Hematopoietic multipotent progenitor cell treated with erythropoietin and hydrocortisone succinate and interleukin-3 and kit ligand, for 17 days (in vitro differentiated cells): ENCODE results near the gene SMG7.

Experiments used
- DNase-seq: peaks from one replicate; pipeline ENCODE4 v3.0.0-alpha.2; 2015; ENCODE audit warnings: low spot score

Gene SMG7

DNA sequence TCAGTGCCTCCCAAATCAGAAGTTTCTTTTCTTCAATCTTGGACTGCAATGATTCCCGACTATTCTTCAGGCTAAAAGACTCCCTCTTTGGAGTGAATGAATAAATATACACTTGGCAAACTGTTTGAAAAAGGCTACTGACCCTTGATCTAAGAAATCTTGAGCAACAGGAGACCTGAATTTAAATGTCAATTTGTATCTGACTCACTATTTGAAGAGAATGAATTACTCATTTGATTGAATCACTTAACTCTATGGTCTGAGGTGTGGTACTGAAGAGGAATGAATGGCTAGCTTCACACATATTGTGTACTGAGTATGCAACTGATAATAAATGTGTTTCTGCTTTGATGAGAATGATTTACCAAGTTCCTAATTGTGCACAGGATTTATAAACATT lies 4.6 kb upstream of the SMG7 start:
- no peak for DNase-seq

DNA sequence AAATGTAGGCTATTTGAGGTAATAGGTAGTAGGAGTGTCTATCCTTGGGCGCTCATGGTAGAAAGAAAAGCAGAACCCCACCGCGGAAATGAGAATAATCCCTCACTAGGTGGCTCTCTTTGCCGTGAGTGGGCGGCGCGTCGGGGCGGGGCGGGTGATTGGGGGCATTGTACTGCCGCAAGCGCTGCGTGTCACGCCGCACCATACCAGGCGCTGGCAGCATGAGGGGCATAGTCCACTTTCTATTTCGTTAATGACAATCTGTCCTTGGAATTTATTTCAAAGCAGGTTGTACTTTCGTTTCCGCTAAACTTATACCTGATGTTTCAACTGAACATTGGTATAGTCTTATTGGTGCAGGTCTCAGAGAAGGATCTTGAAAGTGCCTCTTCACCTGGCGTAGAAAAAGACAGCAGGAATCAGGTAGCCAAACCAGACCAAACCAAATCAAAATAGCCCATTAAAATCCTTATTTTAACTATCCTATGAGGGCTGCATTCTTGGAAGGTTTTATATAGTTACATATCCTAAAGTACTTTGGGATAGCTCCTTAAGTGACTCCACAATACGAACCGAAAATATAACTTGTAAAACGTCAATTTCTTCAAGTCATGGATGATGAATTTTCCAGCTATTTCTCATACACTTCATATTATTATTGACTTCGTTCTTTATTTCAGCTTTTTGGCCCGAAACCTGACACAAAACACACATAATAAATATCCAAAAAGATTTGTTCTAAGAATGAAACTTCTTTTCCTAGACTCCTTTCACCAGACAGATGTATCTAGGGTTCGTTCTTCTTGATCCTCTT lies 1.9 kb upstream of the SMG7 start:
- peak; percentile 73 for DNase-seq

DNA sequence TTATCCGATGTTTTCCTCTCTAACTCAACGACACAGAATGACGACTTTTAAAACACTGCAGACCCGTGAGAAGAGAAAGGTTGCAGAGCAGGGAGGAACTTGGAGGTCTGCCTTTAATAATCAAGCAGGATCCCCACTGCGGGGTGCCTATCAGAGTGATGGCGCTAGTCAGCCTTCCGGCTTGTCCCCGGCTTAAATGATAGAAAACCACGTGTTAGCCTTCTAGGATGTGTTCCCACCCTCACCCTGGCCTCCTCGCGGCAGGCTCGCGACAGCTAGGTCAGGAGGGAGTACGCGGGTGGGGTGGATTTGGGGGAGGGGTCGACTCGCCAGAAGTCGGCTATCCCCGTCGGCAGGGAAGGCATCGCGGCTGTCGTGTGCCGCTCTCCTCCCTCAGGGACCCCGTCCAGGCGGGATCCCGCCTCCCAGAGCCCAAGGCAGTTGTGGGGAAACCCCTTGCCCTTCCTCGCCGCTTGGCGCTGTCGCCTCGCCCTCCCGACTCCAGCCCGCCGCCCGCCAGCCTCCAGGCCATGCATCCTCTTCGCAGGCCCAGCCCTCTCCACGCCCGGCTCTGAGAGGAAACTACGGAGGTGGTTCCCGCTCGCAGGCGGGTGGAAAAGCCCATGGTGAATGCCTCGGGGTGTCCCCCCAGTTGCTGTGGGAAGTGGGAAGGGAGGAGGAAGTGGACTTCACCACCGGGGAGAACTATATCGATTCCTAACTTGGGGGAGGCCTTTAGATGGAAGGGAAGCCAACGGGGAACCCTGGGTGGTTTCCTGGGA lies 1.1 kb upstream of the SMG7 start:
- DNase-seq, result peak; percentile 55

DNA sequence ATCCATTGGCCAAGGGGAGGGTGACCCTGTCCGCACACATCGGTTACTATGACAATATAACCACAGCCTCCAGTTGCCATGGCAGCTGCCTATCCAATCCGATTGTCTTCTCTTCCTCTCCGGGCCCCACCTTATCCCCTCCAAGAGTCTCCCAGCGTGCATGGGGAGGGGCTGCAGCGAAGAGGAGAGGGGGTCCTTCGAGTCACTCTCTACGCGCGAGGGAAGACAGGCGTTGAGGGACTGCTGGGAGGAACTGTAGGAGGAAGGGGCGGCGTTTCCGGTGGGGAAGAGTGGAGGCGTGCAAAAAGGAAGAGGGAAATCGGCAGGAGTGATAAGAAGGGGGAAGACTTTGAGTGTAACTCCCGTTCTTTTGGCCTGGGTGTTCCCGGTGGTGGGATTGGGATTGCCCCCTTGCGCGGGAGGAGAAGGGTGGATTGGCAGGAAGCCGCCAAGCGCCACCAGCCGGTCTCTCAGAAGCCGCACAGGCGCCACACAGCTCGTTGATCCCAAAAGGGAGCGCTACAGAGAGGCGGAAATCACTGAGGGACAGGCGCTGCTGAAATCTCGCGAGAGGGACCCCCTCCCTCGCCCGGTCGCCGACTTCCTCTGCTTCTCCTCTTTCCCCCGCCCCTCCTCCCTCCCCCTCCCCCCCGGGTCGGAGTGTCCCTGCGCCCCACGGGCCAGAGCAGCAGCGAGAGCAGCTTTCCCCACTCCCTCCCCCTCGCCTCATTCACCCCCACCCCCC lies 384 bp upstream of the SMG7 start:
- DNase-seq, result peak; percentile 92

DNA sequence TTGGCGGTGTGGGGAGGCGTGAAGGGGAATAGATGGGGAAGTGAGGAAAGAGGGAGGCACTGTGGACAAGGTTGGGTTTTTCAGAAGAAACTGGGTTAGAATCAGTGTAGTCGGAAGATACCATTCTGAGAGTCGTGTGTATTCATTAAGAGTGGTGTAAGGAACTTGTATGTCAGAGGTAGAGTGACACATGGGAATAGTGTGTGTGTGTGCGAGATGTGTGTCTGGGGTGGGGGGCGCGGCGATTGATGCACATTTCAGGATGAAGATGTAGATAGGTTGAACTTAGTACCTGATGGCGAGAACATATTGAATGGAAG lies 878 bp downstream of the SMG7 start:
- DNase-seq, result peak; percentile 12

DNA sequence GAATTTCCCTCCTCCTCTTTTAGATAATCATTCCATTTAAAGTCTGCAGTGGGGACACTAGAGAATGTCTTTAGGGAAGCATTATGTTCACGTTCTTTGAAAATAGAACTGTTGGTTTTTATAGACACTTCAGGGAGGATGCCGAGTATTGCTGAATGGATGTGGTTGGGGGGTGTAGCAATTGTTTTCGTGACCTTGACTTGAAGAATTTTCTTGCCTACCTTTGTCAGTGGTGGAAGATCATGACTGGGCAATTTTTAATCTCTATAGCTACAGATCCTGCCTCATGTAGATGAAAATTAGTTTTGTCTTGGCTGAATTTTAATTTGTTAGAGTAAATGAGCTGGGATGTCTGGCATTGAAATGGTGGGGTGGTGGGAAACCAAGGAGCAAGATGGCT lies 3.8 kb downstream of the SMG7 start:
- DNase-seq, result peak; percentile 16

DNA sequence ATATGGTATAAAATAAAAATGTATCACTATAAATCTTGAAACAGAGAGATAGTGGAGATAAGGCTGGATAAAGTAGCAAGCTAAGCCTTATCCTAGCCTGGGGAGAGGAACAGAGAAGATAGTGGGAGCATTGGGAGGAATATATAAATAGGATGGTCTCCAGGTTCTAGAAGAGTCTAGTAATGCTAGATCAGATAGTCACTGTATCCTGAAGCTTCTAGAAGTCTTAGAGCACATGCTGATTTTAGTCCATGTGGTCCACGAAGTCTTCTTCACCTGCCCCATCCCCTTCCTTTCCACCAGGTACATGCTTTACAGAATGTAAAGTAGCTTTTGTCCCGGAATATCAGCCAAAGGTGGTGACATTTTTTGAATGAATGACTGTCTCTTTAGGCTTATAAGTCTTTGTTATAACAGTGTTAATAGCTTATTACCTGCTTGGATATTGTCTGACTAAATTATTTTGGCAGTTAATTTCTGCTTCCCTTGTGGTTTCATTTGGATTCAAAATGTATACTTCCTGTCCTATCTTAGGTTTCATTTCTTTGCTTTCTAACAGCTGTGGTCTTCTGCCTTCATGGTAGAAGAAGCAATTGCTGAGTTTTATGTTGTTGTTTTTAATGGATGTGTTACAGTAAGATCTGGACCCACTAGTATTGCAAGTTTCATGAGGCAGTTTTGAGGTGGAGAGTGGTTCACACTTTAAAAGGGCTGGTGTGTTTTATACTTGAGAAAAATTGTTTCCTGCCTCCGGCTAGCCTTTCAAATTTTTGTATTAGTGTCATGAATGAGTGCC lies 5.9 kb downstream of the SMG7 start:
- no peak for DNase-seq

DNA sequence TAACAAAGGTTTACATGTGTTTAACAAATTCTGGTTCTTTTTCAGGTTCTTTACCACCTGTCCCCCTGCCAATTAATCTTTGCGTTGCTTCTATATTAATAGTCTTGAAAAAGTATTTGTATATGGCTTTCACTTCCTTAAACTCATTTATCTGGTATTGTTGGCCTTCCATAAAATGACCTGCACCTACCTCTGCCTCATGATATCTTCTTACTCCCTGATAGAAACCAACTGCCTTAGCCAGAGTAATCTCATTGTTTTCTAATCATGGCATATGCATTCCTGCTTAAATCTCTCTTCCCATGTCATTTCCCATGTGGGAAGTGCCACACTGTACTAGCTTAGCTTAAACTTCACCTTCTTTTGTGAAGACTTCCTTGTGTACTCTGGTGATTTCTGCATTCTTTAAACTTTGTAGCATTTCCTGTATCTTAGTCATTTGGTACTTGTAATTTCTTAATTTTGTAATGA lies 8.7 kb downstream of the SMG7 start:
- no peak for DNase-seq

DNA sequence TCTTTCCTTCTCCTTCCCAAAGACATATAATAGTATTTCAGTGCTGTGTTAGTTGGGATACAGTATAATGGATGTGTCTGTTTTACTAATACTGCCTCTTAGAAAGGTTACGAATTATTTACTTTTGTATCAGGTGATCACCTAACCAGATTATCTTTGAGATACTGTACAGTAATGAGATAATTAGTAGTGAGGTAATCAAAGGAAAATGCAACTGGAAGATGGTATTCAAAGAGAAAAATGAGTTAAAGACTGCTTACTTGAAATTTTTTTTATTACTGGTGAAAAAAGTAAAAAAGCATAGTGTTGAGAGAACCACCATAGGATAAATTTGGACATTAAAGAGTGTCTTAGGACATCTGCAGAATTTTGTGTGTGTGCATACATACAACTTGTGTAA lies 10.9 kb downstream of the SMG7 start:
- DNase-seq, result no peak

DNA sequence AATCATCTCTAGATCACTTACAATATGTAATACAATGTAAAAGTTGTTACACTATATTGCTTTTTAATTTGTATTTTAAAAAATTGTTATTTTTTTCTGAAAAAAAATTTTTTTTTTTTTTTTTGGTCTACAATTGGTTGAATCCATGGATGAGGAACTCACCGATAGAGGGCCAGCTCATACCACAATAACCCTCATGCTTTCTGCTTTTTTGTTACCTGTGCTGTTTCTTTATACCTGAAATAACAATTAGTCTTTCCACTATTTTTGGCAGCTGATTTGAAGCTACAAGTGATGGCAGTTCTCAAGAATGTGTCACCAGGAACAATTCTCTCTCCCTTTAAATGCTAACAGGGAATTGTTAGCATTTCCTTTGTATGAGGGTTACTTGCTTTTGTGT lies 12.0 kb downstream of the SMG7 start:
- DNase-seq, result no peak

DNA sequence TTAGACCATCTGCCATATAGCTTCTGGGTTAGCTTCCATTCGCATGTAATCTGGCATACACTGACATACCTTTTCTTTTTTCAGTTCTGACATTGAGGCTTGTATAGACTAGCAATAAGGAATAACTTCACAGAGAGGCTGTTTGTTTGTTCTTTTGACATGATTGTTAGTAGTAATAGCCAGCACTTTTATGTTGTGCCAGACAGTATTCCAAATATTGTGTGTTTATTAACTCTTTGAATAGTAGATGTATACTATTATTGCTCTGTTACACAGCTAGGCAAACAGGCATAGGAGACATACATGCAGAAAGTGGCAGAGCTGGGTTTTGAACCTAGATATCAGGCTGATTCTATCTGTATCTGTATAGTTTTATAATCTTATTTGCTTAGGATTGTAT lies 12.6 kb downstream of the SMG7 start:
- no peak for DNase-seq

DNA sequence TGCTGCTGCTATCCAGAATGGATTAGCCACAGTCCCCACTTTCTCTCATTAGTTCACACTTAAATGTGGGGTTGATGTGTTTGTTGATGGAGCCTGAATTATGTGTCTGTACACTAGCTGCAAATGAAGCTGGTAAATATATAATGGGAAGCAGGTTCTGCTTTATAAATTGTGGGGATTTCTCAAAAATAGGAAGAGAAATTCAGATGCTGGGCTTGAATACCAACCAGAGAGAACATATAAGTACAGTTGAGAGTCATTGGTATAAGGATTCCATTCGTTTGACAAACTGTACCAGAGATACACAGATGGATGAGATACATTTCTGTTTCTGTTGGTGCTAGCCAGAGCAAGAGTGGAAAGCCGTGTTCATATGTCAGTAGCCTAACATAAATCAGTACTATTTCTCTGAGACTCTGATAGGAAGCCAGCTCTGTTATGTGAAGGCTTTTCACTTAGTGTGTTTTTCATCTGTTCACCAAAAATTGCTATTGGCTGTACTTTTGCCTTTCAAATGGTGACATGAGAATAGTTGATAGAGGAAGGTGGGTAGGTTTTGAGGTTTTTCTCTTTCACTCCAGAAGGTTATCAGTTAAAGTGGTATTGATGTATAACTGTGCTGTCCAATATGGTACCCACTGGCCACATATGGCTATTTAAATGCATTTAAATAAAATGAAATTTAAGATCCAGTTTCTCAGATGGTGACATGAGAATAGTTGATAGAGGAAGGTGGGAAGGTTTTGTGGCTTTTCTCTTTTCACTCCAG lies 15.6 kb downstream of the SMG7 start:
- no peak for DNase-seq

DNA sequence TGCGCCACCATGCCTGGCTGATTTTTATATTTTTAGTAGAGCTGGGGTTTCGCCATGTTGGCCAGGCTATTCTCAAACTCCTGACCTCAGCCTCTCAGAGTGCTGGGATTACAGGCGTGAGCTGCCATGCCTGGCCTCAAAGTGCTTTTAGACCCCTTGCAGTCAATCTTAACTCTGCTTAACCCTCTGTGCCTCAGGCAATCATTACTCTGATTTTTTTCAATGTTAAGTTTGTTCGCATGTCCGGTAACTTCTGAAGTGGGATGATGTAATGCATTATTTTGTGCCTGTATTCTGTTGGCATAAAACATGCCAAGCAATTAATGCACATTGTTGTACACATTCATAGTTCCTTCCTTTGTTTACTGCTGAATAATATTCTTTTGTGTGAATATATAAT lies 18.6 kb downstream of the SMG7 start:
- no peak for DNase-seq

DNA sequence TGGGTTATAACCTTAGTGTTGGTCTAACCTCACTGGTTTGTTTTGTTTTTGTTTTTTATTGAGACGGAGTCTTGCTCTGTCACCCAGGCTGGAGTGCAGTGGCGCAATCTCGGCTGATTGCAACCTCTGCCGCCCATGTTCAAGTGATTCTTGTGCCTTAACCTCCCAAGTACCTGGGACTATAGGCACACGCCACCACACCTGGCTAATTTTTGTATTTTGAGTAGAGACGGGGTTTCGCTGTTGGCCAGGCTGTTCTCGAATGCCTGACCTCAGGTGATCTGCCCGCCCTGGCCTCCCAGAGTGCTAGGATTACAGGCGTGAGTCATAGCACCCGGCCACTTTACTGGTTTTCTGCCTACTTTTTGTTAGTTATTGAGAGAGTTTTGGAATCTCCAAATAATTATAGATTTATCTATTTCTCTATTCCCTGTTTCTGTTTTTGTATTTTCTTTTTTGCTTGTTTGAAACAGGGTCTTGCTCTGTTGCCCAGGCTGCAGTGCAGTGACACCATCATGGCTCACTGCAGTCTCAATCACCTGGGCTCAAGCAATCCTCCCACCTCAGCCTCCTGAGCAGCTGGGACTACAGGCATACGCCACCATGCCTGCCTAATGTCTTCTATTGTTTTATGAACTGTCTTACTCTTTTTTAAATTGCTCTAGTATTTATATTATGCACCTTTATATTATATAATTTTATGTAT lies 21.4 kb downstream of the SMG7 start:
- no peak for DNase-seq

DNA sequence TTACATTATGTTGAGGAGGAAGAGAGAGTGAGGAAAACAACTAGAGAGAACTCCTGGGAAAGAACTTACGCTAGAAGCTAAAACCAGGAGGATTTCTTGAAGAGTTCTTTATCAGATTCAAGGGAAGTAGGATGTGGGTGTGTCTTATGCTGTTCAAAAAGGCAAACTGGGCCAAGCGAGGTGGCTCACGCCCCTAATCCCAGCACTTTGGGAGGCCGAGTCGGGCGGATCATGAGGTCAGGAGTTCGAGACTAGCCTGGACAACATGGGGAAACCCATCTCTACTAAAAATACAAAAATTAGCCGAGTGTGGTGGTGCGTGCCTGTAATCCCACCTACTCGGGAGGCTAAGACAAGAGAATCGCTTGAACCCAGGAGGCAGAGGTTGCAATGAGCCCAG lies 23.1 kb downstream of the SMG7 start:
- no peak for DNase-seq

DNA sequence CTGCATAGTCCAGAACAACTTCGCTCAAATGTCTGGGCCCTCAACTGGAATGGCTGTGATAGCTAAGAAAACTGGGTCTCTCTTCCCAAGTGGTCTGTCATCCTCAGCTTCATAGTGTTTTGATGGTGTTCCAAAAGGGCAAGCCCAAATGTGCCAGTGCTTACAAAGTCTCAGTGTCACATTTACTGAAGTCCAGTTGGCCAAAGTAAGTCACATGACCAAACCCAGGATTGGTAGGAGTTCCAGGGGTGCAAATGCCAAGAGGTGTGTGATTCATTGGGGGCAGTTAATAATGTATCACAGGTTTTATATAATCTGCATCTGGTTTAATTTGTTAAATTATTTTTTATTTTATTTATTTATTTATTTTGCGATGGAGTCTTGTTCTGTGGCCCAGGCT lies 24.9 kb downstream of the SMG7 start:
- DNase-seq, result no peak

DNA sequence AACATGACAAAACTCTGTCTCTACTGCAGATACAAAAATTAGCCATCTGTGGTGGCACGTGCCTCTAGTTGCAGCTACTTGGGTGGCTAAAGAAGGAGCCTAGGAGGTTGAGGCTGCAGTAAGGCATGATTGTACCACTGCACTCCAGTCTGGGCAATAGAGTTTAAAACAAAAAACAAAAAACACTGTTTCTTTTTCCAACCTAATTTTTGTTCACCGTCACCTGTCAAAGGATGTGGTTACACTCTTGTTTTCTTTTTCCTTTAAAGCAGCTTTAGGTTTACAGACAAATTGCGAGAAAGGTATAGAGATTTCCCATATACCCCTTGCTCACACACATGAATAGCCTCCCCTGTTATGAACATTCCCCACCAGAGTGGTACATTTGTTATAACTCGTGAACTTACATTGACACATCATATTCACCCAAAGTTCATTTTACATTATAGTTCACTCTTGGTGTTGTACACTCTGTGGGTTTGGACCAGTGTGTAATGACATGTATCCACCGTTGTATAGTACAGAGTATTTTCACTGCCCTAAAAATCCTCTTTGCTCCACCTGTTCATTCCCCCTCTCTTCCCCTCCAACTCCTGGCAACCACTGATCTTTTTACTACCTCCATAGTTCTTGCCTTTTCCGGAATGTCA lies 26.2 kb downstream of the SMG7 start:
- no peak for DNase-seq

DNA sequence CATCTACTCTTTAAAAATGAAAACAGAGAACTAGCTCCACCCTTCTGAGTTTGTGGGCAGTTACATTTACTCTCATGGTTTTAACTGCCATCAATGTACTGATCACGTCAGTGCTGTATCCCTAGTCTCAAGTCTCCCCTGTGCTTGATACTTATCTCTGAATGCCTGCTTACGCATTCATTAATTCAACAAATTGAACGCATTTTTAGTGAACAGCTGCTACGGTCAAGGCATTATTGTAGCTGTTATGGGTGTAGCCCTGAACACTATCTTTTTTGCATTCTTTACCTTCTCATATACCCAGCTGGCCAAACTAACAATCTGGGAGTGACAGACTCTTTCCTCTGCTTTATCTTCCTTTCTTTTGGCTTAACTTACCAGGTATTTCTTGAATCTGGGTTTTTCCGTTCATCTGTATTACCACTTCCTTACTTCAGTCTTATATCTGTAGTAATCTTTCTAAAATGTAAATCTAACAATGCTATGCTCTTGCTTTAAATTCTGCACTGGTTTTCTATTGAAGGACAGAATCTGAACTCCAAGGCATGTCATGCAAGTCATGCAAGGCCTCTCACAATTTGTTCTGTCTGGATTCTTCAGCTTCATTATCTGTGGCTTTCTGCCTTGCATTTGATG lies 33.3 kb downstream of the SMG7 start:
- DNase-seq, result no peak

DNA sequence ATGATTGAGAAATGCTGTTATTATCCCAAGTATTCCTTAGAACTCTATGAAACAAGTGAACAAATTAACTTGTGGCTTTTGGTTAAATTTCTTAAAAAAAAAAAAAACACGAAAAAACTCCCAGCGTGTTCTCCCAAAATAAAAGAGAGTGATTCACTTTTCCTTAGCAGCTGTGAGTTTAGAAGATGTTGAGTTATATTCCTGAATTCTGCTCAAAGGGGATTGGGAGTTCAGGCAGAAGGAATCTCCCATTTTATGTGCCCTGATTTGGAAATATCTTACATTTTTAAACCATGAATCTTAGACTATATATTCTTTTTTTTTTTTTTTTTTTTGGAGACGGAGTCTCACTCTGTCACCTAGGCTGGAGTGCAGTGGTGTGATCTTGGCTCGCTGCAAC lies 34.3 kb downstream of the SMG7 start:
- DNase-seq, result no peak

DNA sequence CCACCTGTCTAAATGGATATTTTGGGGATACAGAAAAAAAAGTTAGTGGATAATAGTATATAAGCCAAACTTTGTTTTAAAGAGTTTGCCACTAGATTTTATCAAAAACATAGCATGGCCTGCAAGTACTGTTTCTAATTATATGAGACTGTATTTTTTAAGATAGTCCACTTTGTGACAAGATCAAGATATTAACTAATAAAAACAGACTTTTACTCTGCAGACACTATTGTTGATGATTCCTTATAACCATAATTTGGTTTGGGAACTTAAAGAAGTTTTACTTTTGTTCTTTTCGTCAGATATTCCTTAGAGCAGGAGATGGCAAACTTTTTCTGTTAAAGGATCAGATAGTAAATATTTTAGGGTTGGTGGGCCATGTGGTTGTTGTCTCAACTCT lies 36.4 kb downstream of the SMG7 start:
- DNase-seq, result no peak
